GM13977 (cell line): ENCODE measurements around the gene FSIP1.

Experiments
- DNase-seq: peaks from one replicate; pipeline ENCODE4 v3.0.0; 2012; ENCODE audit warnings: low spot score
- in situ Hi-C: fragments of 300-500 bp; cut with MboI; formaldehyde crosslinking; loops from one replicate; pipeline ENCODE4 v1.12.0; 2022; ENCODE audit warnings: low sequenced_read_pairs, low pct_unique_long_range_greater_than_20kb, mixed read lengths, inconsistent platforms; ENCODE audit not compliant: unreplicated experiment
- TF ChIP-seq, protein P1 (sequence below): IDR thresholded peaks from 2 replicates; pipeline ENCODE4 v1.5.1; 2012; ENCODE audit warnings: mild to moderate bottlenecking, control low read depth; ENCODE audit not compliant: insufficient read depth; ENCODE audit errors: extremely low read depth, missing control alignments

FSIP1 gene

DNA sequence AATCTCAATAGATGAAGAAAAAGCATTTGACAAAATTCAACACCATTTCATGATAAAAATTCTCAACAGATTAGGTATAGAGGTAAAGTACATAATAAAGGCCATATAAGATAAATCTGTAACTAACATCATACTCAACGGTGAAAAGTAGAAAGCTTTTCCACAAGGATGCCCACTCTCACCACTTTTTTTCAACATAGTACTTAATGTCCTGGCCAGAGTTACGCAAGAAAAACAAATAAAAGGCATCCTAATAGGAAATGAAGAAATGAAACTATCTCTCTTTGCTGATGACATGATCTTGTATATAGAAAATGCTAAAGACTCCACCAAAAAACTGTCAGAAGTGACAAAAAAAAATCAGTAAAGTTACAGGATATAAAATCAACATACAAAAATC is 168.8 kb downstream of the FSIP1 start:
- in situ Hi-C loops: no loop called here
- TF ChIP-seq, protein P1, sequence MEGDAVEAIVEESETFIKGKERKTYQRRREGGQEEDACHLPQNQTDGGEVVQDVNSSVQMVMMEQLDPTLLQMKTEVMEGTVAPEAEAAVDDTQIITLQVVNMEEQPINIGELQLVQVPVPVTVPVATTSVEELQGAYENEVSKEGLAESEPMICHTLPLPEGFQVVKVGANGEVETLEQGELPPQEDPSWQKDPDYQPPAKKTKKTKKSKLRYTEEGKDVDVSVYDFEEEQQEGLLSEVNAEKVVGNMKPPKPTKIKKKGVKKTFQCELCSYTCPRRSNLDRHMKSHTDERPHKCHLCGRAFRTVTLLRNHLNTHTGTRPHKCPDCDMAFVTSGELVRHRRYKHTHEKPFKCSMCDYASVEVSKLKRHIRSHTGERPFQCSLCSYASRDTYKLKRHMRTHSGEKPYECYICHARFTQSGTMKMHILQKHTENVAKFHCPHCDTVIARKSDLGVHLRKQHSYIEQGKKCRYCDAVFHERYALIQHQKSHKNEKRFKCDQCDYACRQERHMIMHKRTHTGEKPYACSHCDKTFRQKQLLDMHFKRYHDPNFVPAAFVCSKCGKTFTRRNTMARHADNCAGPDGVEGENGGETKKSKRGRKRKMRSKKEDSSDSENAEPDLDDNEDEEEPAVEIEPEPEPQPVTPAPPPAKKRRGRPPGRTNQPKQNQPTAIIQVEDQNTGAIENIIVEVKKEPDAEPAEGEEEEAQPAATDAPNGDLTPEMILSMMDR: no peak
- DNase-seq: no peak

DNA sequence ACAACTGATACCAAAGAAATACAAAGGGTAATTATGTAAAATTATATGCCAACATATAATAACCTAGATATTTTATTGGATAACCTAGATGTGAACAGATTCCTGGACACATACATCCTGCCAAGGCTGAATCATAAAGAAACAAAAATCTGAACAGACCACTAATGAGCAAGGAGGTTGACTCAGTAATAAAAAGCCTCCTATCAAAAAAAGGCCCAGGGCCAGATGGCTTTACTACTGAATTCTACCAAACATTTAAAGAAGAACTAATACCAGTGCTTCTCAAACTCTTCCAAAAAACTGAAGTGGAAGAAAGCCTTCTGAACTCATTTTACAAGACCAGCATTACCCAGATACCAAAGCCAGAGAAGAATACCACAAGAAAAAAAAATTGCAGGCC is 169.4 kb downstream of the FSIP1 start:
- no peak for DNase-seq
- TF ChIP-seq, protein P1: no peak
- in situ Hi-C loops: no loop called here

DNA sequence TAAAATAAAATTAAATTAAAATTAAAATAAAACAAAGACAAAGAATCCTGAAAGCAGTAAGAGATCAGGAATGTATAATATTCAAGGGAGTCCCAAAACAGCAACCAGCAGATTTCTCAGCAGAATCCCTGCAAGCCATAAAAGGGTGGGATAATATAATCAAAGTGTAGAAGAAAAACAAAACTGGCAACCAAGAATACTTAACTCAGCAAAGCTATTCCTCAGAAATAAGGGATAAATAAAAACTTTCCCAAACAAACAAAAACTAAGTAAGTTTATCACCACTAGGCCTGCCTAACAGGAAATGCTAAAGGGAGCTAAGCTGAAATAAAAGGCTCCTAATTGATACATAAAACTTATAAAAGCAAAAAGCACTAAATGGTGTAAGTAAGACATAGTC is 172.0 kb downstream of the FSIP1 start:
- DNase-seq: no peak
- in situ Hi-C loops: no loop called here

DNA sequence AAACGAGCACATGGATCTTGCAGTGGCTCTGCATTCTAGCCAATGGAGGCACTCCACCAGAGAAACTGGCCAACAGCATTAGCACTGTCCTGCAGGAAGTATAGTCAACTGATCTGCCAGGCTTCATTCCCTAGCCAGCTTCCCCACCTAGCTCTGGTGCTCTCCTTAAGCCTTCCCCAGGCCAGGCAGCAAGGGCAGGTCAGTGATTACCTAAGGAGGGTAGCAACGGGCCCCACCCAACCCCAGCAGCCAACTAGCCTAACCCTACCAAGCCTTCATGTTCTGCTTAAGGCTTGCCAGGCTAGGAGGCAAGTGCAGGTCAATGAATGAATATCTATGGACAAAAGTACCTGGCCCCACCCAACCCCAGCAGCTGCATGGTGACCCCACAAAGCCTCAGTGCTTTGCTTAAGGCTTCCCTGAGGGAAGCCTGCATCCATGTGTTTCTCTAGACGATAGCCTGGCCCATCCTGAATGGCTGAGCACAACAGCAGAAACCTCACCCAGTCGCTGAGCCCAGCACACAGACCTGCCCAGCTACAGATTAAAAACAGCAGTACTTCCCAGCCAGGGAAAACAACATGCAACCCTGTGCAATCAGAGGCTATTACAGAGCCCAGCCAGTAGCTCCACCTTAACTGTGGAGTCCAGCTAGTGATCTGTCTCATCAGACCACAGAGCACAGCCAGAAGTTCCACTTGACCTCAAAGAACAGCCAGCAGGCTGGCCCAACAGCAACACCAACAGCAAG is 173.3 kb downstream of the FSIP1 start:
- in situ Hi-C loops: no loop called here
- TF ChIP-seq, protein P1: no peak
- no peak for DNase-seq

More for the DNA sequence above, 172.0 kb downstream of the FSIP1 start:
- TF ChIP-seq, protein P1: no peak

DNA sequence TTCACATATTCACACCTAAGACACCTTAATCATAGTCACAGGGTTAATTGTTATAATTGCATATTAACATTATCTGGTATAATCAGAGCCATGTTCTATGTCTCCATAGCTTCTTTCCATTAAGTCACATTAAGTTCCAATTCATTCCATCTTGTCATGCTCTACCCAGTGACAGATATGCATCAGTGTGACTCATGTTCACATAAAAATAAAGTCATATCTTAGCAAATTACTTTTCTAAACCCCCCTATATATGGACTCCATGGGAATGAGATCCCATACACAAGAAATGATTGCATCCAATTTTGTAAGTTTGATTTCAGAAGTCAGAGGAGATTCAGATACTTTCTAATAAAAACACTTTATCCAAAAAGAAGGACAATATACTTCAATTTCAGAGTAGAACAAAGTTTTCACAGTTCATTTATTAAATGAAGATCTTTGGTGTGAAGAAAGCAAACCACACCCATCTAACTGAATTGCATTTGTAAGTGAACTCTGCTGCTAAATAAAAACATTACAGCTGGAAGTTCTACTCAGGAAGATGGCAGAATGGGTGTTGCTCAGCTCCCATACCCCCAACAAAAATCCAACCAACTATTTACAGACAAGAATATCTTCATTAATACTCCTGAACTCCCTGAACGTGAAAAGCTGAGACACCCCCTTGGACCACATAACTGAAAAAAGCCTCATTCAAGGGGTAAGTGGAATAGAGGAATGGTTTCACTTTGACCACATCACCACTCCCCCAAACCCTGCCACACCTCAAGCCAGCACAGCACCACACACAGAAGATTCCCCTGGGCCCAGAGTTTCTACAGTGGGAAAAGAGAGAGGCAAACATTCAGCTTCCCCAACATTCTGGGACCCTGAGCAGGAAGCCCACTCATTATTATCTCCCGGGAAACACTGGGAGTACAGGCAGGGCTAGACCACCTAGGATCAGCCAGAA is 174.2 kb downstream of the FSIP1 start:
- no peak for DNase-seq
- in situ Hi-C loops: no loop called here
- TF ChIP-seq, protein P1: no peak

DNA sequence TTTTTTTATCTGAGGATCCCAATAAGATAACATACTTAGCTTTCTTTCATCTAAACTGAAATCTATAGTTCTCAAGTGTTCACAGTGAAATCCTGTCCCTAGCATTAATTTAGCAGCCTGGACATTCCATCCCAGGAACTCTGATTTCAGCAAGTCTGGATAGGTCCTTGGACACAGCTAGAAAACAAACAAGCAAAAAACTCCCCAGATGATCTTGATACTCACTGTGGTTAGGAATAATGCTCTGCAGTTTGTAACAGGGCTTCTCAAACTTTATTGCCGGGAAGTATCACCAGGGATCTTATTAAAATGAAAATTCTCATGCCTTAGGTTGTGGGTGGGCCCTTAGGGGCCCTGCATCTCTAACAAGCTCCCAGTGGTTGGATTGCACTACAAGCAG is 177.5 kb downstream of the FSIP1 start:
- in situ Hi-C loops: no loop called here
- TF ChIP-seq, protein P1: no peak

More for the DNA sequence above, 177.5 kb downstream of the FSIP1 start:
- DNase-seq: no peak
